K562 (cell line): Measurements from ENCODE around the gene SH2D3A.

Experiments used
- ATF7 ChIP-seq: fragments of 450-650 bp; IDR thresholded peaks from 2 replicates; pipeline ENCODE4 v1.7.1; 2014; ENCODE audit warnings: mild to moderate bottlenecking, moderate library complexity
- CREM ChIP-seq: IDR thresholded peaks from 2 replicates; pipeline ENCODE4 v1.6.1; 2014; ENCODE audit warnings: antibody characterized with exemption, low read depth
- ELF4 ChIP-seq: fragments of 450-650 bp; formaldehyde crosslinking; IDR thresholded peaks from 2 replicates; pipeline ENCODE4 v1.4.0; 2022; ENCODE audit warnings: missing genetic modification characterization
- JUN ChIP-seq, 2 experiments: sonication (generic) in 1 of 2; formaldehyde crosslinking in 1 of 2; IDR thresholded peaks; 2 replicates each; pipeline versions ENCODE4 v1.6.1 to v1.8.0; 2012 to 2022; ENCODE audit warnings: borderline replicate concordance in 2 of 2, mild to moderate bottlenecking in 2 of 2, improper control_type of control experiment in 1 of 2, low read depth in 1 of 2, low read length in 1 of 2, missing genetic modification reagents in 1 of 2
- POLR2A ChIP-seq: fragments of 450-650 bp; conservative IDR thresholded peaks from 2 replicates; pipeline ENCODE4 v1.6.1; 2016
- SRF ChIP-seq, 2 experiments: fragments of 250-450, 450-650 bp in 1 of 2; sonication (Bioruptor Pico) in 1 of 2; sonication (generic) in 1 of 2; formaldehyde crosslinking; IDR thresholded peaks; 2 replicates each; pipeline versions ENCODE4 v1.5.0 to v1.5.1; 2020 to 2022; ENCODE audit warnings: mild to moderate bottlenecking in 1 of 2, missing genetic modification reagents in 1 of 2
- SRSF1 ChIP-seq: fragments of 200-400 bp; formaldehyde crosslinking; IDR thresholded peaks from 2 replicates; pipeline ENCODE4 v1.6.1; 2017; ENCODE audit warnings: mild to moderate bottlenecking, low read depth, low read length, moderate library complexity
- ZBTB8A ChIP-seq: fragments of 450-650 bp; IDR thresholded peaks from 2 replicates; pipeline ENCODE4 v1.6.1; 2018; ENCODE audit warnings: mild to moderate bottlenecking, moderate library complexity; ENCODE audit not compliant: partially characterized antibody
- TF ChIP-seq, protein P1 (sequence below): sonication (generic); formaldehyde crosslinking; IDR thresholded peaks from 2 replicates; pipeline ENCODE4 v1.8.0; 2022; ENCODE audit warnings: mild to moderate bottlenecking, low read depth, missing genetic modification reagents
- TF ChIP-seq, protein P2 (sequence below): sonication (generic); formaldehyde crosslinking; IDR thresholded peaks from 2 replicates; pipeline ENCODE4 v1.8.0; 2022; ENCODE audit warnings: mild to moderate bottlenecking, missing genetic modification reagents, borderline replicate concordance
- TF ChIP-seq, protein P3 (sequence below), 3 experiments: IDR thresholded peaks in 2 of 3; conservative IDR thresholded peaks in 1 of 3; 2 replicates each; pipeline ENCODE4 v1.5.1; 2011 to 2012; ENCODE audit warnings: low read length in 3 of 3, mild to moderate bottlenecking in 3 of 3, control low read depth in 2 of 3, improper control_type of control experiment in 1 of 3, inconsistent platforms in 1 of 3, low read depth in 1 of 3, mixed read lengths in 1 of 3, moderate library complexity in 1 of 3; ENCODE audit not compliant: insufficient read depth in 2 of 3
- TF ChIP-seq, protein P4 (sequence below): sonication (generic); formaldehyde crosslinking; IDR thresholded peaks from 2 replicates; pipeline ENCODE4 v1.8.1; 2022; ENCODE audit warnings: missing genetic modification reagents
- TF ChIP-seq, protein P5 (sequence below): fragments of 250-450 bp; sonication (Bioruptor Pico); IDR thresholded peaks from 2 replicates; pipeline ENCODE4 v1.8.0; 2022; ENCODE audit warnings: inconsistent platforms
- TF ChIP-seq, protein P6 (sequence below), 3 experiments: fragments of 200-800 bp in 1 of 3; fragments of 250-450 bp in 1 of 3; fragments of 450-650 bp in 1 of 3; sonication (Bioruptor Pico) in 1 of 3; sonication (Bioruptor generic) in 1 of 3; formaldehyde crosslinking in 1 of 3; IDR thresholded peaks; 2 replicates each; pipeline versions ENCODE4 v1.6.1 to v1.8.0; 2016 to 2022; ENCODE audit warnings: mild to moderate bottlenecking in 2 of 3, missing genetic modification characterization in 2 of 3, missing compliant biosample characterization in 1 of 3, moderate library complexity in 1 of 3

DNA sequence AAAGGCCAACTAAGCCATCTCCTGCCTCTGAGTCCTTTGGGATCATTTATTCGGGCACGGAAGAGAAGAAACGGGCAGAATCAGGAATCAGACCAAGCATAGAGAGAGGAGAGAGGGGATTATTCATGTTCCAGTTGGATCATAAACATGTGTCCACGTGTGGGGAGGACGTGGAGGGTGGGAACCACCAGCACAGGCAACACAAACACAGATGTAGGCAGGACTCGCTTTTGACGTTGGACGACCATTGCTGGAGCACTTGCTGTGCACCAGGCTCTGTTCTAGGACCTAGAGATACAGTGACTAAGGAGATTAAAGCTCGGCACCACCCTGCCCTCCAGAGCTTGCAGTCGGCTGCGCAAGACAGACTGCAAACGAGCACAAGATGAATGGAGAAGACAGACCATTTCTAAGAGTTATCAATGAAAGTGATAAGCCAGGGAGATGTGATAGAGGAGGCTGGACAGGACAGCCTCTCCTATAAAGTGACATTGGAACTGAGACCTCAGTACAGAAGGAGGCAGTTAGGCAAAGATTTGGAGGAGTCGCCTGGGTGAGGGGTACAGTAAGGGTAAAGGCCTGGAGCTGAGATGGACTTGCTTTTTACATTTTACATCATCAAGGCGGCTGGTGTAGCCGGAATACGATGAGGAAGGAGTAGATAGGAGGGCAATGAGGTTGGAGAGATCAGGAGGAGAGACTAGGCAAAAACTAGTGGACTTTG lies 716 bp downstream of the SH2D3A start:
- TF ChIP-seq ATF7 (no peak), CREM (no peak), SRSF1 (no peak), POLR2A (no peak), JUN (IDR thresholded peaks at IDR 0.05; ENCODE audit: borderline replicate concordance, low read depth, low read length) (no peak), JUN (CRISPR knock-in tag; IDR thresholded peaks at IDR 0.05; ENCODE audit: borderline replicate concordance) (no peak), SRF (CRISPR knock-in tag; IDR thresholded peaks at IDR 0.05) (no peak), ELF4 (CRISPR knock-in tag) (no peak), ZBTB8A (no peak)
- TF ChIP-seq, protein P1, sequence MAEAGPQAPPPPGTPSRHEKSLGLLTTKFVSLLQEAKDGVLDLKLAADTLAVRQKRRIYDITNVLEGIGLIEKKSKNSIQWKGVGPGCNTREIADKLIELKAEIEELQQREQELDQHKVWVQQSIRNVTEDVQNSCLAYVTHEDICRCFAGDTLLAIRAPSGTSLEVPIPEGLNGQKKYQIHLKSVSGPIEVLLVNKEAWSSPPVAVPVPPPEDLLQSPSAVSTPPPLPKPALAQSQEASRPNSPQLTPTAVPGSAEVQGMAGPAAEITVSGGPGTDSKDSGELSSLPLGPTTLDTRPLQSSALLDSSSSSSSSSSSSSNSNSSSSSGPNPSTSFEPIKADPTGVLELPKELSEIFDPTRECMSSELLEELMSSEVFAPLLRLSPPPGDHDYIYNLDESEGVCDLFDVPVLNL (CRISPR knock-in tag) = no peak
- TF ChIP-seq, protein P2, sequence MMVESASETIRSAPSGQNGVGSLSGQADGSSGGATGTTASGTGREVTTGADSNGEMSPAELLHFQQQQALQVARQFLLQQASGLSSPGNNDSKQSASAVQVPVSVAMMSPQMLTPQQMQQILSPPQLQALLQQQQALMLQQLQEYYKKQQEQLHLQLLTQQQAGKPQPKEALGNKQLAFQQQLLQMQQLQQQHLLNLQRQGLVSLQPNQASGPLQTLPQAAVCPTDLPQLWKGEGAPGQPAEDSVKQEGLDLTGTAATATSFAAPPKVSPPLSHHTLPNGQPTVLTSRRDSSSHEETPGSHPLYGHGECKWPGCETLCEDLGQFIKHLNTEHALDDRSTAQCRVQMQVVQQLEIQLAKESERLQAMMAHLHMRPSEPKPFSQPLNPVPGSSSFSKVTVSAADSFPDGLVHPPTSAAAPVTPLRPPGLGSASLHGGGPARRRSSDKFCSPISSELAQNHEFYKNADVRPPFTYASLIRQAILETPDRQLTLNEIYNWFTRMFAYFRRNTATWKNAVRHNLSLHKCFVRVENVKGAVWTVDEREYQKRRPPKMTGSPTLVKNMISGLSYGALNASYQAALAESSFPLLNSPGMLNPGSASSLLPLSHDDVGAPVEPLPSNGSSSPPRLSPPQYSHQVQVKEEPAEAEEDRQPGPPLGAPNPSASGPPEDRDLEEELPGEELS (CRISPR knock-in tag) = no peak
- TF ChIP-seq, protein P3, sequence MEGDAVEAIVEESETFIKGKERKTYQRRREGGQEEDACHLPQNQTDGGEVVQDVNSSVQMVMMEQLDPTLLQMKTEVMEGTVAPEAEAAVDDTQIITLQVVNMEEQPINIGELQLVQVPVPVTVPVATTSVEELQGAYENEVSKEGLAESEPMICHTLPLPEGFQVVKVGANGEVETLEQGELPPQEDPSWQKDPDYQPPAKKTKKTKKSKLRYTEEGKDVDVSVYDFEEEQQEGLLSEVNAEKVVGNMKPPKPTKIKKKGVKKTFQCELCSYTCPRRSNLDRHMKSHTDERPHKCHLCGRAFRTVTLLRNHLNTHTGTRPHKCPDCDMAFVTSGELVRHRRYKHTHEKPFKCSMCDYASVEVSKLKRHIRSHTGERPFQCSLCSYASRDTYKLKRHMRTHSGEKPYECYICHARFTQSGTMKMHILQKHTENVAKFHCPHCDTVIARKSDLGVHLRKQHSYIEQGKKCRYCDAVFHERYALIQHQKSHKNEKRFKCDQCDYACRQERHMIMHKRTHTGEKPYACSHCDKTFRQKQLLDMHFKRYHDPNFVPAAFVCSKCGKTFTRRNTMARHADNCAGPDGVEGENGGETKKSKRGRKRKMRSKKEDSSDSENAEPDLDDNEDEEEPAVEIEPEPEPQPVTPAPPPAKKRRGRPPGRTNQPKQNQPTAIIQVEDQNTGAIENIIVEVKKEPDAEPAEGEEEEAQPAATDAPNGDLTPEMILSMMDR (IDR thresholded peaks at IDR 0.05 in 2 of 3, conservative IDR thresholded peaks at IDR 0.05 in 1 of 3; ENCODE audit: insufficient read depth in 2 of 3, low read depth in 1 of 3, low read length in 3 of 3) = 0 out of 6 replicates have a peak, but pooled peaks of 1 of the 3 experiments have one; percentile 8
- TF ChIP-seq, protein P4, sequence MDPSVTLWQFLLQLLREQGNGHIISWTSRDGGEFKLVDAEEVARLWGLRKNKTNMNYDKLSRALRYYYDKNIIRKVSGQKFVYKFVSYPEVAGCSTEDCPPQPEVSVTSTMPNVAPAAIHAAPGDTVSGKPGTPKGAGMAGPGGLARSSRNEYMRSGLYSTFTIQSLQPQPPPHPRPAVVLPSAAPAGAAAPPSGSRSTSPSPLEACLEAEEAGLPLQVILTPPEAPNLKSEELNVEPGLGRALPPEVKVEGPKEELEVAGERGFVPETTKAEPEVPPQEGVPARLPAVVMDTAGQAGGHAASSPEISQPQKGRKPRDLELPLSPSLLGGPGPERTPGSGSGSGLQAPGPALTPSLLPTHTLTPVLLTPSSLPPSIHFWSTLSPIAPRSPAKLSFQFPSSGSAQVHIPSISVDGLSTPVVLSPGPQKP (CRISPR knock-in tag) = no peak
- TF ChIP-seq, protein P5, sequence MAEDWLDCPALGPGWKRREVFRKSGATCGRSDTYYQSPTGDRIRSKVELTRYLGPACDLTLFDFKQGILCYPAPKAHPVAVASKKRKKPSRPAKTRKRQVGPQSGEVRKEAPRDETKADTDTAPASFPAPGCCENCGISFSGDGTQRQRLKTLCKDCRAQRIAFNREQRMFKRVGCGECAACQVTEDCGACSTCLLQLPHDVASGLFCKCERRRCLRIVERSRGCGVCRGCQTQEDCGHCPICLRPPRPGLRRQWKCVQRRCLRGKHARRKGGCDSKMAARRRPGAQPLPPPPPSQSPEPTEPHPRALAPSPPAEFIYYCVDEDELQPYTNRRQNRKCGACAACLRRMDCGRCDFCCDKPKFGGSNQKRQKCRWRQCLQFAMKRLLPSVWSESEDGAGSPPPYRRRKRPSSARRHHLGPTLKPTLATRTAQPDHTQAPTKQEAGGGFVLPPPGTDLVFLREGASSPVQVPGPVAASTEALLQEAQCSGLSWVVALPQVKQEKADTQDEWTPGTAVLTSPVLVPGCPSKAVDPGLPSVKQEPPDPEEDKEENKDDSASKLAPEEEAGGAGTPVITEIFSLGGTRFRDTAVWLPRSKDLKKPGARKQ (CRISPR knock-in tag) = no peak
- TF ChIP-seq, protein P6, sequence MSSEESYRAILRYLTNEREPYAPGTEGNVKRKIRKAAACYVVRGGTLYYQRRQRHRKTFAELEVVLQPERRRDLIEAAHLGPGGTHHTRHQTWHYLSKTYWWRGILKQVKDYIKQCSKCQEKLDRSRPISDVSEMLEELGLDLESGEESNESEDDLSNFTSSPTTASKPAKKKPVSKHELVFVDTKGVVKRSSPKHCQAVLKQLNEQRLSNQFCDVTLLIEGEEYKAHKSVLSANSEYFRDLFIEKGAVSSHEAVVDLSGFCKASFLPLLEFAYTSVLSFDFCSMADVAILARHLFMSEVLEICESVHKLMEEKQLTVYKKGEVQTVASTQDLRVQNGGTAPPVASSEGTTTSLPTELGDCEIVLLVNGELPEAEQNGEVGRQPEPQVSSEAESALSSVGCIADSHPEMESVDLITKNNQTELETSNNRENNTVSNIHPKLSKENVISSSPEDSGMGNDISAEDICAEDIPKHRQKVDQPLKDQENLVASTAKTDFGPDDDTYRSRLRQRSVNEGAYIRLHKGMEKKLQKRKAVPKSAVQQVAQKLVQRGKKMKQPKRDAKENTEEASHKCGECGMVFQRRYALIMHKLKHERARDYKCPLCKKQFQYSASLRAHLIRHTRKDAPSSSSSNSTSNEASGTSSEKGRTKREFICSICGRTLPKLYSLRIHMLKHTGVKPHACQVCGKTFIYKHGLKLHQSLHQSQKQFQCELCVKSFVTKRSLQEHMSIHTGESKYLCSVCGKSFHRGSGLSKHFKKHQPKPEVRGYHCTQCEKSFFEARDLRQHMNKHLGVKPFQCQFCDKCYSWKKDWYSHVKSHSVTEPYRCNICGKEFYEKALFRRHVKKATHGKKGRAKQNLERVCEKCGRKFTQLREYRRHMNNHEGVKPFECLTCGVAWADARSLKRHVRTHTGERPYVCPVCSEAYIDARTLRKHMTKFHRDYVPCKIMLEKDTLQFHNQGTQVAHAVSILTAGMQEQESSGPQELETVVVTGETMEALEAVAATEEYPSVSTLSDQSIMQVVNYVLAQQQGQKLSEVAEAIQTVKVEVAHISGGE (CRISPR knock-in tag; IDR thresholded peaks at IDR 0.05) = no peak
